Suppressor macrophage treated with lipopolysaccharide for 1 hour (primary cell): ENCODE measurements around the gene RNF112.
"Not testable (repeated sequence)": the region's sequence is repeated elsewhere in the genome, so short reads cannot be mapped to it uniquely, and the experiment has no call there.

Experiments used
- DNase-seq, 3 donors: peaks; one replicate each; pipeline ENCODE4 v3.0.0-alpha.2; 2020 to 2022

RNF112 gene

DNA sequence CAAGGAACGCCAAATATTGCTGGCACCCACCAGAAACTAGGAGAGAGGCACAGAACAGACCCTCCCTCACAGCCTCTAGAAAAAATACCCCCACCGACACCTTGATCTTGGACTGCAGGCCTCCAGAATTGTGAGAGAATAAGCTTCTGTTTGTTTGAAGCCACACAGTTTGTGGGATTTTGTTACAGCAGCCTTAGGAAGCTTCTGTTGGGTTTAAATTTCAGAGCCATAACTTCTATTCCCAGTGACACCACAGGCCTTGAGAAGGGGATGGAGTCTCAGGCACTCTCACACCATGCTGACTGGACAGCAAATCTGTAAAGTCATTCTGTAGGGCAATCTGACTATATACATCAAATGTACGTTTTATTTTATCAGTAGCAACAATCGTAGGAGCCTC lies 38.6 kb downstream of the RNF112 start:
- no peak for DNase-seq

- no peak for DNase-seq
Observed at GRCh38 chr17:19453296-19453695, 42.3 kb downstream of the RNF112 start.

DNA sequence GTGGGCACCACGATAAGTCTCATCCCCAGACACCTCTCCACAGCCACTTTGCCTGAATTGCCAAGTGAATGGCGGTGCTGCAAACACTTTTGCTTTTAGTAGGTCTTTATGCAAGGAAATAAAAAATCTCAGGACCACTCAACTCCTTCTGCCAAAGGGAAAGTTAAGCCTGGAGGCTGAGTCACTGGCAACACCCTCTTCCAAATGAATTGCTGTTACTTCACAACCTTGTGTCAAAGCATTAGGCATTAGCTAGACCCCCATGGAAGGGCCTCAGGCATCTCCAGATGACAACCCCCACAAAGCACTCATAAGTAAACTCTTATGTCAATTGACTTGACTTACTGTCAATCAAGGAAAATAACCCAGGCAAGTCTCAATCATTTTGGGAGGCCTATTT lies 43.0 kb downstream of the RNF112 start:
- DNase-seq, result no peak

GRCh38 chr17:19456016-19456927 lies 45.2 kb downstream of the RNF112 start:
- DNase-seq, result no peak

DNA sequence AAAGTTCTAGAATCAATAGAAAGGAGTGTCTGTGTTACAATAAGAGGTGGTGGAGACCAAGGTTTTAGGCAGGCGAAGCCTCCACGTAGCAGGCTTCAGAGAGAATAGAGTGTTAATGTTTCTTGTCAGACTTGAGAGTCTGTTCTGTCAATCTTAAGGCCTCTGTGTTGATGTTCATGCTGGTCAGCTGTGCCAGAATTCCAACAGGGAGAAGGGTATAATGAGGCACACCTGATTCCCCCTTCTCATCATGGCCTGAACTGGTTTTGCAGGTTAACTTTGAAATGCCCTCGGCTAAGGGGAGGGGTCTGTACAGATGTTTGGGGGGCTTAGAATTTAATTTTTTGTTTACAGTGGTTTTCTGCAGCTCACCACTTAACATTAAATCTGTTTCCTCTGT lies 46.0 kb downstream of the RNF112 start:
- DNase-seq, result no peak

DNA sequence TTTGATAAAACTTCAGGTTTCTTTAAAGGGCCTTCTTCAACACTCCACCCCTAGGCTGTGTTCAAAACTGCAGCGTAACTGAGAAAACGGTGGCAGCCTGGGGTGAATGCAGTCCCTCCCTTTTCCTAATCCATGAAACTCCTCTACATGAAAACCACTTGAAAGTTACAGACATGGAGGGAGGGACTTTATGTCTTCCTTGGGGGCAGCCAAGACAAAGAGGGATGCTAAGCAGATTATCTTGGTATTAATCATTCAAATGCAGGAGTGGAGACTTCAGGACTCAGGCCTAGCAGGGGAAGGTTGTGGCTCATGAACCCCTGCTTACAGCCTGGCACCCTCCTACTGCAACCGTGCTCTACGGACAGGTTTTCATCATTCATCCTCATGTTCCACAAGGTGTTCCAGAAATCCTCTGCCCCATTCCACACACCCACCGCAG lies 46.8 kb downstream of the RNF112 start:
- no peak for DNase-seq

- DNase-seq, result not testable (repeated sequence)
Observed at GRCh38 chr17:19458481-19458880, 47.4 kb downstream of the RNF112 start.

DNA sequence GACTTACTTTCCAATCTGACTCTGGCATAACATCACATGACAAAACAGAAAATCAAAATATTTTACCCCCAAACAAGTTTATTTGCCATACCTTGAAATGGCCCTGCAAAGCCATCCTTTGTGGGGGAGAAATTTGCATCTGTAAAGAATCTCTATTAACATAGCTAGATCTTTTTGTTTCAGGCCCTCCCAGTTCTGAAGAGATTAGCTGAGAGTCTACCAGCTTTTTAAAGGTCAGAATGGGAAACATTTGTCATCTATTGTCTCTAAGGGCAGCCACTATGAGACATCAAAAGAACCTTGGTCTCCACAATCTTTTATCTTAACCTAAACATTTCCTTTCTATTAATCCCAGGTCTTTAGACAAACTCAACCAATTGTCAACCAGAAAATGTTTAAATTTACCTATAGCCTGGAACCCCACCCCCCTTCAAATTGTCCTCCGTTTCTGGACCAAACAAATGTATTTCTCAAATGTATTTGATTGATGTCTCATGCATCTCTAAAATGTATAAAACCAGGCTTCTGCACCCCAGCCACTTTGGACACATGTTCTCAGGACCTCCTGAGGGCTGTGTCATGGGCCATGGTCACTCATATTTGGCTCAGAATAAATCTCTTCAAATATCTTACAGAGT lies 48.1 kb downstream of the RNF112 start:
- DNase-seq, result not testable (repeated sequence)

DNA sequence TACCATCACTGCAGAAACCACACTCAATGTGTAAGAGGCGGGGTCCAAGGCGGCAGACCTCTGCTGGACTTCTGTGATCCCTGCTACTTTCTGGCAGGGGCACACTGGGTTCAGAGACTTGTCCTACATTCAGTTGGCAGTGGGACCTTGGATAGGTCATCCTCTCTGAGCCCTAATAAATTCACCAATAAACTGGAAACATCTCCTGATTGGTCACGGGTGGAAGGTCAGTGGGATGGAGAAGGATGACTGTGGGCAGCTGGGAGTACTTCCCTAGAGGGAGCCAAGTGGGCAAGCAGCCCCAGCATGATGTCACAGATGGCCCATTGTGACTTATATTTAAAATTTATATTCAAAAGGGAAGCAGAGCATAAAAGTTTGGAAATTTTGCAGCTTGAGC lies 49.7 kb downstream of the RNF112 start:
- peak; percentile 68 to 77 (median 72) for DNase-seq

DNA sequence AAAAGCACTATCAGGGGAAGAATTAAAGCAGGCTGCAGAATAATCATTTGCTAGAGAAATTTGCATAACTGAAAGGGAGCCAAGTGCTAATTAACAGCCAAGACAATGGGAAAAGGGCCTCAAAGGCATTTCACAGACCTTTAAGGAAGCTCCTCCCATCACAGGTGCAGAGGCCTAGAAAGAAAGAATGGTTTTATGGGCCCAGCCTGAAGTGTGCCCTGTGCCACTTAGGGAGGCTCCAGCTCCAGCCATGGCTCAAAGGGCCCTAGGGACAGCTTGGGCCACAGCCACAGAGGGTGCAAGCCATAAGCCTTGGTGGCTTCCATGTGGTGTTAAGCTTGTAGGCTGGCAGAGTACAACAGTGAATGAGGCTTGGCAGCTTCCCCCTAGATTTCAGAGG lies 50.1 kb downstream of the RNF112 start:
- DNase-seq, result no peak

DNA sequence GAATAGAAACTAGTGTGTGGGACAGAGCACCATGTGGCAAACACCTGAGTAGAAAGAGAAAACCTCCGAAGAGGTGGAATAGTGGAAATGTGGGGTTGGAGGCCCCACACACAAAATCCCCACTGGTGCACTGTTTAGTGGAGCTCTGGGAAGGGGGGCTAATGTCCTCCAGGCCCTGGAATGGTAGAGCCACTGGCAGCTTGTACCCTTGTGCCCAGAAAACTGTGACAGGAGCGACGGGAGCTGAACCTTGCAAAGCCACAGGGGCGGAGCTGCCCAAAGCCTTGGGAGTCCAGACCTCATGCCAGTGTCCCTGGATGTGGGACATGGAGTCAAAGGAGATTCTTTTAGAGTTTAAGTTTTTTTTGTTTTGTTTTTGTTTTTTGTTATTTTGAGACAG lies 50.6 kb downstream of the RNF112 start:
- no peak for DNase-seq

GRCh38 chr17:19462456-19463035 lies 51.5 kb downstream of the RNF112 start:
- DNase-seq, result peak in 2 of 3 donors; percentile 38 to 58

GRCh38 chr17:19464031-19465026 lies 53.3 kb downstream of the RNF112 start:
- peak in 2 of 3 donors; percentile 29 to 40 for DNase-seq
